AG04450 (cell line): Measurements from ENCODE around the gene PDGFB. TPM values are rescaled to one million over a fixed set of nuclear protein-coding genes. Genes with fewer than 3 reads are reported as not detected.
A peak's percentile ranks its signal among the peaks of the same experiment; 100 is the strongest.

Experiments
- CTCF ChIA-PET: fragments of 300-600, 350-600 bp; formaldehyde crosslinking; extraction: SDS; loops from one replicate; lab custom pipeline; 2022; ENCODE audit warnings: antibody characterized with exemption, inconsistent platforms; lab: Charles Lee
- POLR2A ChIA-PET: fragments of 350-600 bp; formaldehyde crosslinking; extraction: SDS; loops from one replicate; lab custom pipeline; 2021; ENCODE audit warnings: antibody characterized with exemption, inconsistent platforms; lab: Yijun Ruan, JAX
- DNase-seq: peaks from one replicate; pipeline ENCODE4 v3.0.0-alpha.2; 2011; ENCODE audit warnings: low read depth, low spot score
- H3K27ac ChIP-seq: one replicate; pipeline ENCODE4 v1.5.1; 2012; ENCODE audit warnings: low read depth, low read length, control low read depth
- H3K27me3 ChIP-seq: one replicate; pipeline ENCODE4 v1.6.0; 2012; ENCODE audit warnings: low read length; ENCODE audit not compliant: control insufficient read depth, insufficient read depth
- H3K4me3 ChIP-seq: 2 replicates; pipeline ENCODE4 v1.5.1; 2011; ENCODE audit warnings: mild to moderate bottlenecking, low read depth, low read length, control low read depth
- H3K9me3 ChIP-seq: 2 replicates; pipeline ENCODE4 v1.5.1; 2012; ENCODE audit warnings: low read length; ENCODE audit not compliant: control insufficient read depth, insufficient read depth
- polyA minus RNA-seq: library from RNA; depleted of rRNA, polyadenylated mRNA; stranded (reverse); fragments of >200 nt; gene quantifications from 2 replicates; pipeline ENCODE4 v1.2.3, GENCODE V29; 2011; rRNA and poly(A)+ RNA removed
- polyA plus RNA-seq: library from polyadenylated mRNA; depleted of rRNA; stranded (reverse); fragments of >200 nt; gene quantifications from 2 replicates; pipeline ENCODE4 v1.2.3, GENCODE V29; 2011; rRNA removed
- TF ChIP-seq, protein P1 (sequence below): IDR thresholded peaks from 2 replicates; pipeline ENCODE4 v1.5.1; 2011; ENCODE audit warnings: low read depth, low read length, control low read depth, inconsistent platforms

Gene PDGFB
- 0.12 and 0.19 TPM in 2 replicates for polyA plus RNA-seq
- polyA minus RNA-seq: 0.41 and 0.78 TPM in 2 replicates

DNA sequence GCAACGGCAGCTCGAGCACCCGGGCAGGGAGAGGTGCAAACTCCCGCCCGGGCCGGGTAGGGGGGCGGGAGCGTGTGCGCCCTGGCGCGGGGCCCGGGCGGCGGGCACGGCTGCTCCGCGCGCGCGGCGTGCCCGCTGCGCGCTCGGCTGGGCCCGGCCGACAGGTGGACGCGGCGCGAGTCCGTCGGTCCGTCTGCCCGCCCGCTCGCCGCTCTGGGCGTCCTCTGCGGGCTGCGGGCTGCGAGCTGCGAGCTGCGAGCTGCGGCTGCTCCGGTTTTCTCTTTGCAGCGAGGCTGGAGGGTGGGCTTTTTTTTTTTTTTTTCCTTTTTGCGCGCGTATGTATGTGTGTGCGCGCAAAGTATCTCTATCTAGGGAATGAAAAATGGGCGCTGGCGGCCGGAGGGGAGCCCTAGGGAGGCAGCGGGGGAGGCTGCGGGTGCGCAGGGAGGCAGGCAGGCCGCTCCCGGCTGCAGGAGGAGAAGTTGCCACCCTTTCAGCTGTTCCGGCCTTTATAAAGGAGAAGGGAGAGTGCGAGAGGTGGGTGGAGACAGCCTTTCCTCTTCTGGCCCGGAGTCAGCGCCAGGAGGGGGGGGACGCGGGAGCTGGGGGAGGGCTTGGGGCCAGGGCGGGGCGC is at the start of gene PDGFB:
TSS of gene PDGFB (minus strand) at position 487 of the 634 bp plus-strand sequence. CDS start 1,019 bp downstream, outside the sequence.
- no peak for DNase-seq
- CTCF ChIA-PET: no interaction called here
- no peak within 1 kb of the TSS for H3K27ac ChIP-seq
- H3K27me3 ChIP-seq: peaks cover 51% of the 10 kb centered on the region
- H3K4me3 ChIP-seq: peak within 1 kb of the TSS; percentile 35
- POLR2A ChIA-PET: interaction anchor here (0.9 to 1.3 kb wide), 2 partner anchors 30 to 74 kb away, joined by 4 to 5 read pairs; partner anchors contain the start of gene RPL3
- TF ChIP-seq, protein P1, sequence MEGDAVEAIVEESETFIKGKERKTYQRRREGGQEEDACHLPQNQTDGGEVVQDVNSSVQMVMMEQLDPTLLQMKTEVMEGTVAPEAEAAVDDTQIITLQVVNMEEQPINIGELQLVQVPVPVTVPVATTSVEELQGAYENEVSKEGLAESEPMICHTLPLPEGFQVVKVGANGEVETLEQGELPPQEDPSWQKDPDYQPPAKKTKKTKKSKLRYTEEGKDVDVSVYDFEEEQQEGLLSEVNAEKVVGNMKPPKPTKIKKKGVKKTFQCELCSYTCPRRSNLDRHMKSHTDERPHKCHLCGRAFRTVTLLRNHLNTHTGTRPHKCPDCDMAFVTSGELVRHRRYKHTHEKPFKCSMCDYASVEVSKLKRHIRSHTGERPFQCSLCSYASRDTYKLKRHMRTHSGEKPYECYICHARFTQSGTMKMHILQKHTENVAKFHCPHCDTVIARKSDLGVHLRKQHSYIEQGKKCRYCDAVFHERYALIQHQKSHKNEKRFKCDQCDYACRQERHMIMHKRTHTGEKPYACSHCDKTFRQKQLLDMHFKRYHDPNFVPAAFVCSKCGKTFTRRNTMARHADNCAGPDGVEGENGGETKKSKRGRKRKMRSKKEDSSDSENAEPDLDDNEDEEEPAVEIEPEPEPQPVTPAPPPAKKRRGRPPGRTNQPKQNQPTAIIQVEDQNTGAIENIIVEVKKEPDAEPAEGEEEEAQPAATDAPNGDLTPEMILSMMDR: no peak
- no peaks in the 10 kb centered on the region; the same call in 1 of the 2 replicates for H3K9me3 ChIP-seq

DNA sequence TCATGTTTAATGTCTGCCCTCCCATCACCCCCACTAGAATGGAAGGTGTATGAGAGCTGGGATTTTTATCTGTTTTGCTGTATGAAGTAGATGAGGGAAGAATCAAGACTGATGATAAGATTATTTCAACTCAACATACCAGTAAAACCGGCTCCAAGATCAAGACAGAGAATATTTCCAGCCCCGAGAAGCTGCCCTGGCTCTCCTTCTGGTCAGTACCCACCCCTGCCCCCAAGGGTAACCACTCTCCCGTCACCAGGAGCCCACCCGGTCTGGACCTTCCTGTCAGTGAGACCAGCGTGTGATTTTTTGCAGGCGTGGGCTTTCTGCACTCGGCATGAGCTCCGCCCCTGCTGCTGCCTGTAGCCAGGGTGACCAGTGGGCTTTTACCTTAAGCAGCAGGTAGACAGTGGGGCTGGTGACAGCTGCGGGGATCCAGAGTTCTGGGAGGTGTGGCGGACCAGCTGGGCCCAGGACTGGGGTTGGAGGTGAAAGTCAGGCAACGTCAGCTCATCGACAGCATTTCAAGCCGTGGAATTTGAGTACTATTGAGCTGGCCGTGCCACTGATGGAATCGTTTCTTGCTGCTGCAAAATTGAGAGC is 49.1 kb upstream of the PDGFB start:
- TF ChIP-seq, protein P1: no peak
- Histone ChIP-seq H3K4me3 (no peak overlapping the region), H3K27ac (no peak overlapping the region), H3K27me3 (no peaks in the 10 kb centered on the region), H3K9me3 (no peaks in the 10 kb centered on the region; the same call in 1 of the 2 replicates)
- no peak for DNase-seq
- ChIA-PET POLR2A (no interaction called here), CTCF (interaction anchor here (2.0 kb wide), 1 partner anchor 23 kb away, joined by 9 read pairs; no protein-coding TSS in a partner anchor)

DNA sequence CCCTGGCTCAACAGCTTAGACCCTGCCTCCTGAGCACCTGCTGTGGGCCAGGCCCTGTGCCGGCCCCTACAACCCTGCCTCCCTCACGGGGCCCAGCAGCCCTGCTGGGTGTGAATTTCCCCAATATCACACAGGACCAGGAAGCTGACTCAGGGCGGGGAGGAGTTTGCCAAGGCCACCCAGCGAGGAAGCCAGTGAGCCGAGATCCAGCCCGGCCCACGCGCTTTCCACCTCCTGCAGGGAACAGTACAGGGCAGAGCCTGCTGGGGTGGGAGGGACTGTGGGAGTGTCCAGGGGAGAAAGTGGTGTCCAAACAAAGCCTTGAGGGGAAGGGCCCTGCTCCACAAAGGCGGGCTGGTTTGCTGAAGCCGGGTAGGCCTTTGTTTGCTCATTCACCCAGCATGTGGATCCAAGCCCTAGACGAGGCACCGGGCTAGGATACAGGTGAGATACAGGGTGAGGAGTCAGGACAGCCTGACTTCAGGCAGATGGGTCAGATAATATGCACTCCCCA is 47.8 kb upstream of the PDGFB start:
- TF ChIP-seq, protein P1: no peak
- Histone ChIP-seq H3K27me3 (no peaks in the 10 kb centered on the region), H3K27ac (peak overlapping the region; percentile 57), H3K9me3 (no peaks in the 10 kb centered on the region; the same call in 1 of the 2 replicates), H3K4me3 (no peak overlapping the region)
- ChIA-PET CTCF (interaction anchor here (2.0 kb wide), 1 partner anchor 24 kb away, joined by 9 read pairs; no protein-coding TSS in a partner anchor), POLR2A (interaction anchor here (1.0 to 1.4 kb wide), 2 partner anchors 15 to 27 kb away, joined by 5 read pairs; partner anchors contain the start of gene RPL3)
- peak; percentile 84 for DNase-seq

DNA sequence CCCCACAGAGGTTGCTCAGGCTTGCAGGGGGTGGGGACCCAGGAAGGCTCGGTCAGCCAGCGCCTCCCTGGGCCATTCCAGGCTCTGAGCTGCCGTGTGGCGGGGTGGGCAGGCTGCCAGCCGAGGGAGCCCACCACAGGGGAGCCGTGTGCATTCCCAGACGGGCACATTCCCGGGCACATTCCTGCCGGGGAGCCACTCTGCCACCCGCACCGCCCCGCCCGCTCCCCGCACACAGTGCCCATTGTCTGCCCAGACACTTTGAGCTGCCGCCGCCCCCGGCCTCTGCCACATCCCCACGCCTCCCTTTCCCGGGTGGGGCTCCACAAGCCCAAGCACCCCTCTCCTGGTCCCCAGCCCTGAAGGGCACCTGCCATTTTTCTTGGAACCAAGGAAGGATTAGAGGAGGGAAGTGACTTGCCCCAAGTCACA is 47.3 kb upstream of the PDGFB start:
- TF ChIP-seq, protein P1: no peak
- DNase-seq: no peak
- CTCF ChIA-PET: no interaction called here
- POLR2A ChIA-PET: interaction anchor here (1.0 to 1.4 kb wide), 2 partner anchors 14 to 28 kb away, joined by 5 read pairs; partner anchors contain the start of gene RPL3
- Histone ChIP-seq H3K4me3 (no peak overlapping the region), H3K27me3 (no peaks in the 10 kb centered on the region), H3K9me3 (no peaks in the 10 kb centered on the region; the same call in 1 of the 2 replicates), H3K27ac (peak overlapping the region; percentile 57)
